Mesothelial cell of epicardium (in vitro differentiated cells): Measurements from ENCODE around the gene DDX21. TPM values are rescaled to one million over a fixed set of nuclear protein-coding genes. Genes with fewer than 3 reads are reported as not detected.

Experiments used
- DNase-seq, 2 experiments: peaks; one replicate each; pipeline ENCODE4 v3.0.0; 2021; ENCODE audit warnings: low spot score in 2 of 2; ENCODE audit not compliant: unreplicated experiment in 2 of 2
- H3K27ac Mint-ChIP-seq: 2 replicates; pipeline ENCODE4 v1.8.0; 2021; ENCODE audit warnings: mixed read lengths
- H3K27me3 Mint-ChIP-seq: 2 replicates; pipeline ENCODE4 v1.8.0; 2021; ENCODE audit warnings: low read depth, mixed read lengths
- H3K36me3 Mint-ChIP-seq: 2 replicates; pipeline ENCODE4 v1.8.0; 2021; ENCODE audit warnings: mixed read lengths
- H3K4me1 Mint-ChIP-seq: 2 replicates; pipeline ENCODE4 v1.8.0; 2021; ENCODE audit warnings: mixed read lengths
- H3K4me3 Mint-ChIP-seq: 2 replicates; pipeline ENCODE4 v1.8.0; 2021; ENCODE audit warnings: mild to moderate bottlenecking, moderate library complexity, mixed read lengths
- H3K9me3 Mint-ChIP-seq: 2 replicates; pipeline ENCODE4 v1.8.0; 2021; ENCODE audit warnings: mixed read lengths
- CTCF ChIP-seq: fragments of 200-600 bp; sonication (generic); IDR thresholded peaks from one replicate; pipeline ENCODE4 v1.5.0; 2021; ENCODE audit warnings: antibody characterized with exemption; ENCODE audit not compliant: unreplicated experiment
- total RNA-seq: library from RNA; stranded (reverse); gene quantifications from 3 replicates; pipeline ENCODE4 v1.2.1, GENCODE V29; 2021

The DDX21 gene
- total RNA-seq, 1 donor from 2014 or later: 39.8 TPM

DNA sequence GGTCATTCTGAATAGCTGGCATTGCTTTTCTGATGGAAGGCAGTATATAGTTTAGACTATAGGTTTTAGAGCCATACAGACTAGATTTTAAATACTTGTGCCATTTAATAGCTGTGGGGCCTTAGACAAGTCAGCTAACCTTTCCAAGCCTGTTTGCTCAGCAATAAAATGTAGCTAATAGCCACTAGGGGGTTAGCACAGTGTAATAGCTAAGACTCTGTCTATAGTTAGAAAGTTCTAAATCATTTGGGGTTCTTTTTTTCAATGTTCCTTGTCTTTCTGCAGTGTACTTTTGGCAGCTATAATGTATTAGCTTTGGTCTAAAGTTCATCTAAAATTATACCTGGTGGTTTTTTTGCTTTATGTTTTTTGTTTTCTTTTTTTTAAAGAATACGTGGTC, 25.1 kb downstream of the DDX21 start:
- no peak for DNase-seq
- Mint-ChIP-seq H3K27me3 (no peaks in the 10 kb centered on the region), H3K4me1 (no peaks in the 10 kb centered on the region), H3K9me3 (no peaks in the 10 kb centered on the region), H3K4me3 (no peak overlapping the region), H3K27ac (no peak overlapping the region), H3K36me3 (peaks cover 12% of the 10 kb centered on the region)
- peak; percentile 13 for TF ChIP-seq CTCF

DNA sequence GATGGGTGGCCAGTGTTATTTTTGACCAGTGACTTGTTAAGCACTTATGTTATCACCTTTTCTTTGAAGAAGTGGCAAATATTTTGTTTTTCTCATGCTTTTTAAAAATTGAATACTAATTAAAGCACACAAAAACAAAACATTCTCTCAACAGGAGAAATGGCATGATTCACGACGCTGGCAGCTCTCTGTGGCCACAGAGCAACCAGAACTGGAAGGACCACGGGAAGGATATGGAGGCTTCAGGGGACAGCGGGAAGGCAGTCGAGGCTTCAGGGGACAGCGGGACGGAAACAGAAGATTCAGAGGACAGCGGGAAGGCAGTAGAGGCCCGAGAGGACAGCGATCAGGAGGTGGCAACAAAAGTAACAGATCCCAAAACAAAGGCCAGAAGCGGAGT, 26.4 kb downstream of the DDX21 start:
- Mint-ChIP-seq H3K36me3 (peaks cover 10% of the 10 kb centered on the region), H3K27ac (no peak overlapping the region)

GRCh38 chr10:68987611-68988010, 31.6 kb downstream of the DDX21 start:
- Mint-ChIP-seq H3K9me3 (no peaks in the 10 kb centered on the region), H3K27me3 (no peaks in the 10 kb centered on the region), H3K4me3 (peak overlapping the region; percentile 99), H3K27ac (no peak overlapping the region), H3K4me1 (peaks cover 24% of the 10 kb centered on the region), H3K36me3 (peaks cover under 1% of the 10 kb centered on the region)
- no peak for DNase-seq
- no peak for TF ChIP-seq CTCF

More for the DNA sequence above, 26.4 kb downstream of the DDX21 start:
- DNase-seq: no peak
- Mint-ChIP-seq H3K9me3 (no peaks in the 10 kb centered on the region), H3K4me3 (no peak overlapping the region), H3K27me3 (no peaks in the 10 kb centered on the region), H3K4me1 (no peaks in the 10 kb centered on the region)
- TF ChIP-seq CTCF: no peak

DNA sequence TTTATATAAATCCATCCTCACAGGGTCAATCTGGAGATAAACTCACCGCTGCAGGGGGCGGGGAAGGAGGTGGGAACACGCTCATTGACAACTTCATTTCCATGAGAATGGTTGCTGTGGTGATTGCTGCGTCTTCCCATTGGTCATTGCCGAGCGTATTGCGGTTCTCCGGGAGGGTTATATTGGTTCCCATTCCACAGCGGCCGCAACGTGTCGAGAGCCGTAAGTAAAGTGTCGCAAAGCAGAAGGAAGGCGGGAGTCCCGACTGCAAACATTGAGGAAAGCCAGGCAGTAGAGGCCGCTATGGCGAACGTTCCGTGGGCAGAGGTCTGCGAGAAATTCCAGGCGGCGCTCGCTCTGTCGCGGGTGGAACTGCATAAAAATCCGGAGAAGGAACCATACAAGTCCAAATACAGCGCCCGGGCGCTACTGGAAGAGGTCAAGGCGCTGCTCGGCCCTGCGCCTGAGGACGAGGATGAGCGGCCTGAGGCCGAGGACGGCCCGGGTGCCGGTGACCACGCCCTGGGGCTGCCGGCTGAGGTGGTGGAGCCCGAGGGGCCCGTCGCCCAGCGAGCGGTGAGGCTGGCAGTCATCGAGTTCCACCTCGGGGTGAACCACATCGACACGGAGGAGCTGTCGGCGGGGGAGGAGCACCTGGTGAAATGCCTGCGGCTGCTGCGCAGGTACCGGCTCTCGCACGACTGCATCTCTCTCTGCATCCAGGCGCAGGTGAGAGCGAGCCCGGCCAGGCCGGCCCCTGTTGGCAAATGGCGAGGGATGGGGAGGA, 32.8 kb downstream of the DDX21 start, which contains the start of gene KIFBP:
Gene KIFBP, plus strand, starts transcription at position 274 of the 787 bp plus-strand sequence. Its CDS starts 30 bp downstream, at position 304.
- no peak for TF ChIP-seq CTCF
- no peaks in the 10 kb centered on the region for H3K27me3 Mint-ChIP-seq
- peak within 1 kb of the TSS; percentile 99 for H3K4me3 Mint-ChIP-seq
- H3K36me3 Mint-ChIP-seq: no peaks in the 10 kb centered on the region
- H3K27ac Mint-ChIP-seq: peak within 1 kb of the TSS; percentile 99
- peaks cover 31% of the 10 kb centered on the region for H3K4me1 Mint-ChIP-seq
- no peaks in the 10 kb centered on the region for H3K9me3 Mint-ChIP-seq
- DNase-seq: peak; percentile 73 to 86

DNA sequence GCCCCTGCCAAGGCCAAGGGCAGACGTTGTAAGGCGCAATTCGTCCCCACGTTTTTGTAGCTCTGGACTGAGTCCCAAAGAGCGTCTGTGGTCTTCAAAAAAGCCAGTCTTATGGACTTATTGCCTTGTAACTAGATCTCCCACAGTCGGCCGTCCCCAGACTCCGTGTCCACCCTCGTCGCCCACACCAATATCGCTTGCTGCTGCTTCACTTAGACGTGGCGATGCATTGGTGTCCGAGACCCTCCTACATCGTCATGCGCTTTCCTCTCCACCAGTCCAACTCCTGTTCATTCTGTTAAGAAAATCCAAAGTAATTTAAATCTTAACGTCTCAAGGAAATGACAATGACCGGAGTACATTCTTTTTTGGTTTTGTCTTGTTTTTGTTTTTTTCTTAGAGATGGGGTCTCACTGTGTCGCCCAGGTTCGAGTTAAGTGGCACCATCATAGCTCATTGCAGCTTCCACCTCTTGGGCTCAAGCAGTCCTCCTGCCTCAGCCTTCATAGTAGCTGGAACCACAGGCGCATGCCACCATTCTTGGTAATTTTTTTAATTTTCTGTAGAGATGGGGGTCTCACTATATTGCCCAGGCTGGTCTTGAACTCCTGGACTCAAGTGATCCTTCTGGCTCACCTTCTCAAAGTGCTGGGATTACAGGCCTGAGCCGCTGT, 33.5 kb downstream of the DDX21 start:
- H3K27ac Mint-ChIP-seq: peak overlapping the region; percentile 99
- DNase-seq: no peak
- TF ChIP-seq CTCF: no peak
- H3K27me3 Mint-ChIP-seq: no peaks in the 10 kb centered on the region
- peak overlapping the region; percentile 99 for H3K4me3 Mint-ChIP-seq
- no peaks in the 10 kb centered on the region for H3K9me3 Mint-ChIP-seq
- no peaks in the 10 kb centered on the region for H3K36me3 Mint-ChIP-seq
- peaks cover 31% of the 10 kb centered on the region for H3K4me1 Mint-ChIP-seq
